HG03432 (cell line): Measurements from ENCODE around the gene NHEJ1.

ENCODE experiments used
- ATAC-seq: cut with Tn5 transposase; IDR thresholded peaks from one replicate; pipeline ENCODE4 v1.9.1; 2021; ENCODE audit warnings: mild to moderate bottlenecking, moderate library complexity; ENCODE audit not compliant: unreplicated experiment

The NHEJ1 gene

GRCh38 chr2:219168932-219169331, 8.3 kb upstream of the NHEJ1 start:
- no peak for ATAC-seq

- ATAC-seq: no peak
These were observed 7.9 kb upstream of the NHEJ1 start for GRCh38 chr2:219168526-219168925.

- no peak for ATAC-seq
These were observed 7.4 kb upstream of the NHEJ1 start for GRCh38 chr2:219167997-219168396.

GRCh38 chr2:219165058-219165911, 4.7 kb upstream of the NHEJ1 start:
- no peak for ATAC-seq

GRCh38 chr2:219163156-219163555, 2.5 kb upstream of the NHEJ1 start:
- ATAC-seq: no peak

GRCh38 chr2:219161097-219161496, 482 bp upstream of the NHEJ1 start:
- no peak for ATAC-seq

- ATAC-seq: no peak
These were observed 837 bp downstream of the NHEJ1 start for GRCh38 chr2:219159771-219160185.

- ATAC-seq: no peak
These were observed 2.0 kb downstream of the NHEJ1 start for GRCh38 chr2:219158586-219158985.

GRCh38 chr2:219158025-219158424, 2.6 kb downstream of the NHEJ1 start:
- ATAC-seq: no peak

GRCh38 chr2:219157396-219157795, 3.2 kb downstream of the NHEJ1 start:
- no peak for ATAC-seq

GRCh38 chr2:219155054-219155644, 5.5 kb downstream of the NHEJ1 start:
- ATAC-seq: no peak

GRCh38 chr2:219149667-219150066, 10.9 kb downstream of the NHEJ1 start:
- no peak for ATAC-seq

- no peak for ATAC-seq
These were observed 18.3 kb downstream of the NHEJ1 start for GRCh38 chr2:219142329-219142728.

- ATAC-seq: no peak
These were observed 19.9 kb downstream of the NHEJ1 start for GRCh38 chr2:219140722-219141121.

- ATAC-seq: no peak
These were observed 26.6 kb downstream of the NHEJ1 start for GRCh38 chr2:219133976-219134375.

GRCh38 chr2:219131744-219132143, 28.9 kb downstream of the NHEJ1 start:
- no peak for ATAC-seq

GRCh38 chr2:219131327-219131726, 29.3 kb downstream of the NHEJ1 start:
- no peak for ATAC-seq

GRCh38 chr2:219129589-219129988, 31.0 kb downstream of the NHEJ1 start:
- ATAC-seq: no peak

- ATAC-seq: no peak
These were observed 32.2 kb downstream of the NHEJ1 start for GRCh38 chr2:219128396-219128795.

GRCh38 chr2:219127037-219127635, 33.5 kb downstream of the NHEJ1 start:
- ATAC-seq: no peak

GRCh38 chr2:219126555-219126954, 34.1 kb downstream of the NHEJ1 start:
- no peak for ATAC-seq

- ATAC-seq: no peak
These were observed 34.7 kb downstream of the NHEJ1 start for GRCh38 chr2:219125886-219126270.
